Inferior parietal cortex (tissue), 1 donor: ENCODE measurements around the gene LRRC43.
"Not testable (repeated sequence)": the region's sequence is repeated elsewhere in the genome, so short reads cannot be mapped to it uniquely, and the experiment has no call there.

Source experiments
- DNase-seq: peaks from one replicate; pipeline ENCODE4 v3.0.0-alpha.2; 2016; ENCODE audit errors: extremely low spot score

The LRRC43 gene

DNA sequence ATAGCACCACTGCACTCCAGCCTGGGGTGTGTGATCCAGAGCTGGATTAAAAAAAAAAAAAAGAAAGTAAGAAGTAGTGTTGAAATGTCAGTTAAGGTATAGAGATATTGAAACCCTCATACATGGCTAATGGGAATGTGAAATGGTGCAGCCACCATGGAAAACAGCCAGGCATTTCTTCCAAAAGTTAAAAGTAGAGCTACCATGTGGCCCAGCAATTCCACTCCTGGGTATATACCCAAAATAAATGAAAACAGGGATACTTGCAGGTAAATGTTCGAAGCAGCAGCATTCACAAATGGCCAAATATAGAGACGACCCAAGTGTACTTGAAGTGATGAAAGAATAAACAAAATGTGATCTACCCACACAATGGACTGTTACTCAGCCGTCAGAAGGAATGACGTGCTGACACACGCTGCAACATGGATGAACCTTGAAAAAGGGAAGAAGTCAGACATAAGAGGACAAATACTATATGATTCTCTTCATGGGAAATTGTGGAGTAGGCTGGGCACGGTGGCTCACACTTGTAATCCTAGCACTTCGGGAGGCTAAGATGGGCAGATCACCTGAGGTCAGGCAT is 24.1 kb upstream of the LRRC43 start:
- no peak for DNase-seq

- no peak for DNase-seq
These were observed 23.0 kb upstream of the LRRC43 start for GRCh38 chr12:122159882-122160281.

DNA sequence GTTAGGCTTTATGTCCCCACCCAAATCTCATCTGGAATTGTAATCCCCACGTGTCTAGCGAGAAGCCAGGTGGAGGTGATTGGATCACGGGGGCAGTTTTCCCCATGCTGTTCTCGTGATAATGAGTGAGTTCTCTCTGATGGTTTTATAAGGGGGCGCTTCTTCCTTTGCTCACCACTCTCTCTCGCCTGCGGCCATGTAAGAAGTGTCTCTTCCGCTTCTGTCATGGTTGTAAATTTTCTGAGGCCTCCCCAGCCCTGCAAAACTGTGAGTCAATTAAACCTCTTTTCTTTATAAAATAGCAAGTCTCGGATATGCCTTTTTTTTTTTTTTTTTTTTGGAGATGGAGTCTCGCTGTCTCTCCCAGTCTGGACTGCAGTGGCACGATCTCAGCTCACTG is 22.2 kb upstream of the LRRC43 start:
- DNase-seq = no peak

- no peak for DNase-seq
These were observed 21.2 kb upstream of the LRRC43 start for GRCh38 chr12:122161682-122162081.

- no peak for DNase-seq
These were observed 19.9 kb upstream of the LRRC43 start for GRCh38 chr12:122162976-122163375.

DNA sequence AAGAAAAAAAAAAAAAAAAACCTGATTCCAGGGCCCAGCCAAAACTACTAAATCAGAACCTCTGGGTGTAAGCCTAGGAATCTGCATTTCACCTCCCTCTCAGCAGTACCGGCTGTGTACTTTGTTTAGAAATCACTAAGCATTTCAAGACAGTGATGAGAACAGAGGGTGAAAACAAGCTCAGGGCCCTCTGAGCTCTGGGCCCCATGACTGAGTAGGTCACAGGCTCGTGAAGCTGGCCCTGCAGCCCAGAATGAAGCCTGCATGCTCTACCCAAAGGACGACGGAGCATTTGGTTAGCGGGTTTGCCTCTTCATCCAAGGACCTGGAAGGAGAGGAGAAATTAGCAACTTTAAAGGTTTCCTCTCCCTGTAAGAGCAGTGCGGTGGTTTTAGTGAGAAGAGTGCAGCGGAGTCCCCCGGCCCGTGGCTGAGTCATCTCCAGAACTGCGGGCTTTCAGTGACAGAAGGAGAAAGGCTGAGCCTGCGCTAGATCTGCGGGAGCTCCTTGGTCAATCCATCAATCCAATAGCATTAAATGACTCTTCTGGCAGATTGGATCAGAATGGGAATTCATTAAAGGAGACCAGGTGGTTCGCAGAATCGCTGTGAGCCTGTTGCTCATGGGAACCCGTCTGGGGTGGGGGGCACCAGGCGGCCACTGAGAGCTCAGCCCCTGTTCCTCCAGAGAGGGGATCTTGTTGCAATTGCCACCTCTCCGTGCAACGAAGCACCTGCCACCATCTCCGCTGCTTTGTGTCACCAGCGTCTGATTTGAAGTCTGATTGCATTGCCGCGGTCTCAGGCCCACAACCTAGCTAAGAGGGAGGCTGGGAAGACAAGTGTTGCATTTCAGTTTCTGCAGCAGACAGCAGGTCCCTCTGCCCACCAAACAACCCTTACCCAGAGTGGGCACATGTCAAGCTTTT is 16.2 kb upstream of the LRRC43 start:
- DNase-seq = no peak

GRCh38 chr12:122167356-122167925 is 15.5 kb upstream of the LRRC43 start:
- DNase-seq = no peak

DNA sequence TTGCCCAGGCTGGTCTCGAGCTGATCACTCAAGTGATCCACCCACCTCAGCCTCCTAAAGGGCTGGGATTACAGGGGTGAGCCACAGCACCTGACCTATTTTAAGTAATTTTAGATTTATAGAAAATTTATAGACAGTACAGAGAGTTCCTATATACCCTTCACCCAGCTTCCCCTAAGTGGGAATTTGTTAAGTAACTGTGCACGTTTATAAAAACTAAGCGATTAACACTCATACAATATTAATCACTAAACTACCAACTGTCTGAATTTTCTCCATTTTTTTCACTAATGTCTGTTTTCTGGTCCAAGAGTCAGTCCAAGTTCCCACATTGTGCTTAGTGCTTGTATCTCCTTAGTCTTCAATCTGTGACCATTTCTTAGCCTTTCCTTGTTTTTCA is 14.4 kb upstream of the LRRC43 start:
- no peak for DNase-seq

DNA sequence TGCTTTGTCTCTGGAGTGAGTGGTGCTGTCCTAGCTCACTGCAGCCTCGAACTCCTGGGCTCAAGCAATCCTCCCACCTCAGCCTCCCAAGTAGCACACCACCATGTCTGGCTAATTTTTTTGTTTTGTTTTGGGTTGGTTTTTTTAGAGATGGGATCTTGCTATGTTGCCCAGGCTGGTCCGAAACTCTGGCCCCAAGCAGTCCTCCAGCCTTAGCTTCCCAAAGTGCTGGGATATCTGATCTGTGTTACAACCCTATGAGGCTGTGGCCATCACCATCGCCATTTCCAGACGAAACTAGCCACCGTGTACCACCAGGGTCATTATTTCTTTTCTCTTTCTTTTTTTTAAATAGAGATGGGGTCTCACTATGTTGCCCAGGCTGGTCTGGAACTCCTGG is 11.5 kb upstream of the LRRC43 start:
- DNase-seq = no peak

DNA sequence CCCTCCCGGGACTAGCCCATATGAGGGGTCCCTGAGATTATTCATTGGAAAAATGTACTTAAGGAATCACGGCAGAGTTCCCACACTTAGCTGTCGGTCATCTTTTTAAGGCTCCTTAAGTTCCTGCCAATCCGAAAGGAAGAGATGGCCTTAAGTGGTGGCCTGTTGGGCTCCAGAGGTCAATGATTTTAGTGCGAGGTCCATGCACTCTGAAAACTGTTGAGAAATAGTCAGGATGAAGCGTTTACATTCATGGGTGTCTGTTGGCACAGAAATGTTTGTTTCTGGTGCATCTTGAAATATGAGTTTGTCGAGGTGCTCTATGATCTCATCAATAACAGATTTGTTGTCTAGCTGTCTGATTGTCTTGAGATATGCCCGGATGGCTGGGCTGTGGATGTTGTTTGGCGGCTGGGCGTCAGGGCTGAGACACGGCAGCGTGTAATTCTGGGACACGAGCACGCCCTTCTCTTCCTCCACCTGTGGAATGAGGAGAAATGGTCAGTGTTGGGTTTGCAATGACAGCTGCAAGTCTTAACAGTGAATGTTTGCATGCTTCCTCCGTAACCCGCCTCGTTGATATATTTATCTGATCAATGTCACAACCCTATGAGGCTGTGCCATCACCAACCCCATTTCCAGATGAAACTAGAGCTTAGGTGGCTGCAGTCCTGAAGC is 10.5 kb upstream of the LRRC43 start:
- no peak for DNase-seq

- no peak for DNase-seq
These were observed 8.6 kb upstream of the LRRC43 start, which contains the start of gene IL31 for GRCh38 chr12:122174155-122174845. IL31 (minus strand) TSS chr12:122174221; CDS start chr12:122174172, 49 bp downstream.

GRCh38 chr12:122176473-122176872 is 6.5 kb upstream of the LRRC43 start:
- DNase-seq = not testable (repeated sequence)

- no peak for DNase-seq
These were observed 641 bp downstream of the LRRC43 start for GRCh38 chr12:122183588-122183940.

GRCh38 chr12:122184517-122184916 is 1.6 kb downstream of the LRRC43 start:
- DNase-seq = no peak

DNA sequence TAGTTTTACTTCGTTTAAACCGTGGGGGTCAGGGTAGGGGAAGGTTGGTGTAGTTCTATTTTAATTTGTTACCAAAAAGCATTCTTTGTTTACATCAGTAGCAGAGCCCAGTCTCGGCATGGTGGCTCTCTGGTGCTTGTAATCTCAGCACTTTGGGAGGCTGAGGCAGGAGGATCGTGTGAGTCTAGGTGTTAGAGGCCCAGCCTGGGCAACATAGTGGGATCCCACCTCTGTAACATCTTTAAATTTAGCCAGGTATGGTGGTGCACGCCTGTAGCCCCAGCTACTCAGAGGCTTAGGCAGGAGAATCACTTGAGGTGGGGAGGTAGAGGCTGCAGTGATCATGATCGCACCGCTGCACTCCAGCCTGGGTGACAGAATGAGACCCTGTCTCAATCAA is 2.2 kb downstream of the LRRC43 start:
- no peak for DNase-seq

DNA sequence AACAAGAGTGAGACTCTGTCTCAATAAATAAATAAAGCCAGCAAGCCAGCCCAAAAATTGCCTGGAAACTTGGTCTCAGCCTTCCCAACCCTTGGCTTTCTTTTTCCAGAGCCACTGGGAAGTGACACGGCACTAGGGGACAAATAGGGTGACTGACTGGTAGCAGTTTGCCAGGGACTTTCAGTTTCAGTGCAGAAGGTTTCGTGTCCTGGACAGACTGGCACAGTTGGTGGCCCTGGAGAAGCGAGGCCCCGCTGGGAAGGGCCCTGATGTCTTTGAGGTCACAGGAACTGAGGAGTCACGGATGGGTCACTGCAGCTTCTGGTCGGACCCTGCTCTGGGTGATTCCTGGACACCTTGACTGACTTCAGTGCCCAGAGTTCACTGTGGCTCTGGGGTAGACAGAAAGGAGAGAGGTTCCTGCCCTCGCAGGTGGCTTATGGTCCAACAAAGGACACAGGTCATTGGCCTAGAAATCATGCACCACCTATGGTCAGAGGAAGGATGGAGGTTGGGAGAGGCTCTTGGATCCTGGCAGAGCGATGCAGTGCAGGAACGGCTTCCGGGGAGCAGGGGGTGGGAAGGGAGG is 2.7 kb downstream of the LRRC43 start:
- no peak for DNase-seq

GRCh38 chr12:122187466-122187865 is 4.5 kb downstream of the LRRC43 start:
- DNase-seq = no peak

DNA sequence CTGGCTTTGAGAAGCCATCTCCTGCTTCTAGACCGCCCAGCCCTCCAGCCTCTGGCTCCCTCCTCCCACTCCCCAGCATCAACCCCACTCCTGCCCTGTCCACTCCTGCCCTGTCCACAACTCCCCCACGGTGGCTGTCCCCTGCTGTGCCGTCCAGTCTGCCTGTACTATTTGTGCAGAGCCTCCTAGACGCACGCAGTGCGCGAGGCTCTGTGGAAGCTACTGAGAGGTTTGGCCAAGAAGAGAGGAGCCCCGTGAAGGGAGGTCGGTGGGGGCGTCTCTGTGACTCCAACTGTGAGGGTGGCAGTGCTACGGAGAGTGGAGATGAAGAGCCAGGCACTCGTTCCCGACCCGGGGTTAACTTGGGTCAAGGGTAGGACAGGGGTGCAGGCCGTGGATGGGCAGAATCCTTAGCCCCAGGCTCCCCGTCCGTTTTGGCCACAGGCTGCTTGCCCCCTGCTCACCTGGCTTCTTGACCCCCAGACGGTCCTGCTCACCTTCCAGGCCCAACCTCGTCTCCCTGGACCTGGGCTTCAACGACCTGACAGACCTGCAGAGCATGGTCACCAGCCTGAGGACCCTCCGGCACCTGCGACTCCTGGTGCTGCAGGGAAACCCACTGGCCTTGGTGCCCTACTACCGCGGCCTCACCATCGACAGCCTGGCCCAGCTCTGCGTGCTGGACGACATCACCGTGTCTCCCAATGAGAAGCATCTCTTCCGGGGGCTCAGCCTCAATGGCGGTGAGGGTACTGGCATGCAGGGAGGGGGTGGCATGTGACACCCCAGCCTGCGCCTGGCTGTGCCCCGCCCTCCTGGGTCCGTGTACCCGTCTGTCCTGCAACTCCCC is 6.9 kb downstream of the LRRC43 start:
- no peak for DNase-seq

- DNase-seq = peak; percentile 56
These were observed 8.1 kb downstream of the LRRC43 start for GRCh38 chr12:122190842-122191668.

- DNase-seq = no peak
These were observed 9.5 kb downstream of the LRRC43 start for GRCh38 chr12:122192441-122192840.
